B cell (primary cell): ENCODE data around the gene KCTD20. TPM values are rescaled to one million over a fixed set of nuclear protein-coding genes. Genes with fewer than 3 reads are reported as not detected.

Experiments
- ATAC-seq: fragments of 200-7000 bp; cut with Tn5 transposase; one replicate; pipeline ENCODE4 v1.10.0; 2021; ENCODE audit warnings: low read depth, mild to moderate bottlenecking, moderate number of reproducible peaks, moderate library complexity
- CTCF ChIA-PET: fragments of 350-600 bp; sonication (Branson Sonifier 250); formaldehyde crosslinking; loops from one replicate; lab custom pipeline; 2021; ENCODE audit warnings: antibody characterized with exemption, inconsistent platforms; lab: Charles Lee
- POLR2A ChIA-PET: fragments of 350-600 bp; sonication (Branson Sonifier 250); formaldehyde crosslinking; loops from one replicate; lab custom pipeline; 2021; ENCODE audit warnings: antibody characterized with exemption; lab: Charles Lee
- DNase-seq: peaks from one replicate; pipeline ENCODE4 v3.0.0; 2013
- H2AFZ ChIP-seq: 2 replicates; pipeline ENCODE4 v1.6.1; 2012; ENCODE audit warnings: mild to moderate bottlenecking, low read depth, low read length; ENCODE audit not compliant: insufficient read depth, poor library complexity, severe bottlenecking
- H3K27ac ChIP-seq, 2 donors: 1 replicate in 1 of 2; 2 replicates in 1 of 2; pipeline ENCODE4 v1.5.1; 2012 to 2013; ENCODE audit warnings: low read length in 2 of 2, mild to moderate bottlenecking in 2 of 2, moderate library complexity in 1 of 2
- H3K27me3 ChIP-seq, 4 experiments: fragments of 200-600 bp in 1 of 4; sonication (generic) in 1 of 4; replicated peaks in 1 of 4; 1 replicate in 2 of 4; 2 replicates in 2 of 4; pipeline versions ENCODE4 v1.6.1 to v1.7.0; 2013 to 2016; ENCODE audit warnings: low read length in 3 of 4, mild to moderate bottlenecking in 2 of 4, mixed read lengths in 1 of 4, moderate library complexity in 1 of 4; ENCODE audit not compliant: insufficient read depth in 4 of 4, control insufficient read depth in 3 of 4; ENCODE audit errors: control extremely low read depth in 1 of 4
- H3K36me3 ChIP-seq, 2 experiments: replicated peaks in 1 of 2; 1 replicate in 1 of 2; 2 replicates in 1 of 2; pipeline versions ENCODE4 v1.6.1 to v1.7.1; 2013; ENCODE audit warnings: low read length in 1 of 2; ENCODE audit not compliant: insufficient read depth in 2 of 2, control insufficient read depth in 1 of 2; ENCODE audit errors: control extremely low read depth in 1 of 2, extremely low read depth in 1 of 2
- H3K4me1 ChIP-seq, 2 donors: fragments of 200-600 bp in 1 of 2; sonication (generic) in 1 of 2; 1 replicate in 1 of 2; 2 replicates in 1 of 2; pipeline versions ENCODE4 v1.5.1 to v1.6.1; 2013 to 2017; ENCODE audit warnings: low read length in 2 of 2; ENCODE audit not compliant: control insufficient read depth in 2 of 2, insufficient read depth in 2 of 2
- H3K4me2 ChIP-seq: replicated peaks from 2 replicates; pipeline ENCODE3; 2012; ENCODE audit warnings: mild to moderate bottlenecking, low read depth, low read length; ENCODE audit not compliant: poor library complexity, severe bottlenecking
- H3K4me3 ChIP-seq, 5 experiments: fragments of 200-600 bp in 1 of 5; sonication (generic) in 1 of 5; 1 replicate in 3 of 5; 2 replicates in 2 of 5; pipeline versions ENCODE4 v1.5.1 to v1.7.0; 2011 to 2016; ENCODE audit warnings: low read length in 4 of 5, mild to moderate bottlenecking in 4 of 5, low read depth in 2 of 5, control low read depth in 1 of 5, moderate library complexity in 1 of 5; ENCODE audit not compliant: insufficient read depth in 1 of 5; ENCODE audit errors: control extremely low read depth in 1 of 5, extremely low read depth in 1 of 5
- H3K79me2 ChIP-seq: fragments of 200-600 bp; sonication (generic); one replicate; pipeline ENCODE4 v1.6.0; 2016; ENCODE audit warnings: low read length; ENCODE audit not compliant: control insufficient read depth, insufficient read depth
- H3K9ac ChIP-seq: fragments of 200-600 bp; sonication (generic); 2 replicates; pipeline ENCODE4 v1.6.1; 2017; ENCODE audit warnings: mild to moderate bottlenecking, low read length, moderate library complexity
- H3K9me3 ChIP-seq, 3 donors: one replicate each; pipeline versions ENCODE4 v1.6.1 to v1.7.1; 2013; ENCODE audit warnings: low read length in 2 of 3; ENCODE audit not compliant: control insufficient read depth in 2 of 3, insufficient read depth in 1 of 3; ENCODE audit errors: control extremely low read depth in 1 of 3
- H4K20me1 ChIP-seq: 2 replicates; pipeline ENCODE4 v1.6.0; 2012; ENCODE audit warnings: mild to moderate bottlenecking, low read length; ENCODE audit not compliant: insufficient read depth, control insufficient read depth, poor library complexity, severe bottlenecking
- H3K27ac Mint-ChIP-seq: one replicate; pipeline ENCODE4 v1.8.0; 2021; ENCODE audit warnings: mixed read lengths
- H3K27me3 Mint-ChIP-seq: one replicate; pipeline ENCODE4 v1.8.0; 2021; ENCODE audit warnings: mixed read lengths
- H3K4me1 Mint-ChIP-seq: one replicate; pipeline ENCODE4 v1.8.0; 2021; ENCODE audit warnings: mixed read lengths
- H3K4me3 Mint-ChIP-seq: one replicate; pipeline ENCODE4 v1.8.0; 2021; ENCODE audit warnings: mixed read lengths
- H3K9me3 Mint-ChIP-seq: one replicate; pipeline ENCODE4 v1.8.0; 2022; ENCODE audit warnings: mixed read lengths; ENCODE audit not compliant: insufficient read depth
- CTCF ChIP-seq: fragments of 200-600 bp; IDR thresholded peaks from one replicate; pipeline ENCODE4 v1.8.0; 2022; ENCODE audit warnings: antibody characterized with exemption, mild to moderate bottlenecking
- EZH2 ChIP-seq: IDR thresholded peaks from 2 replicates; pipeline ENCODE4 v1.6.1; 2012; ENCODE audit warnings: borderline replicate concordance, low read depth, mild to moderate bottlenecking, moderate library complexity, low read length; ENCODE audit not compliant: insufficient read depth, poor library complexity, severe bottlenecking
- WGBS: methylation state at CpG from one replicate; pipeline ENCODE4 v1.1.5; 2013; ENCODE audit warnings: missing lambda C conversion rate; ENCODE audit not compliant: insufficient coverage; 5-methylcytosine and 5-hydroxymethylcytosine counted together
- intact Hi-C: fragments of 100-400 bp; cut with micrococcal nuclease; formaldehyde crosslinking; loops from one replicate; pipeline ENCODE4 v1.10.0; 2022
- polyA plus RNA-seq: library from polyadenylated mRNA; depleted of rRNA; stranded (reverse); fragments of >200 nt; gene quantifications from 2 replicates; pipeline ENCODE4 v1.2.3, GENCODE V29; 2012
- total RNA-seq, 2 donors: library from RNA; stranded (reverse); fragments of 120-200 nt in 1 of 2; gene quantifications; 1 replicate in 1 of 2; 2 replicates in 1 of 2; pipeline versions ENCODE4 v1.2.3 to v1.2.4, GENCODE V29; 2013 to 2022

The KCTD20 gene
- total and polyA plus RNA-seq, 2 donors (not counting 1 experiment from before 2014, with no cell fraction given) = 19.5 to 37.5 TPM

- H4K20me1 ChIP-seq = peaks cover 6% of the 10 kb centered on the region
- no peaks in the 10 kb centered on the region for H3K9me3 Mint-ChIP-seq
- H3K27me3 Mint-ChIP-seq = no peaks in the 10 kb centered on the region
- TF ChIP-seq CTCF = no peak
- no peak for TF ChIP-seq EZH2
- intact Hi-C loops = loop anchor here (10.0 kb wide), 1 partner anchor 92 kb away; no protein-coding TSS in a partner anchor
- H3K4me1 Mint-ChIP-seq = no peaks in the 10 kb centered on the region
- ChIA-PET CTCF (interaction anchor here (0.5 to 1.2 kb wide), 2 partner anchors 94 to 131 kb away, joined by 3 read pairs; no protein-coding TSS in a partner anchor), POLR2A (interaction anchor here (0.6 kb wide), 1 partner anchor 37 kb away, joined by 5 read pairs; no protein-coding TSS in a partner anchor)
- H3K27ac Mint-ChIP-seq = no peak overlapping the region
- no peak overlapping the region for H2AFZ ChIP-seq
- no peaks in the 10 kb centered on the region for H3K79me2 ChIP-seq
- no peaks in the 10 kb centered on the region for H3K4me1 ChIP-seq
- H3K4me2 ChIP-seq = no peak overlapping the region
- H3K36me3 ChIP-seq = peaks cover 4 to 88% of the 10 kb centered on the region in 2 experiments
- 100% methylated on average over 2 of the region's 4 CpGs for WGBS
- ATAC-seq = no peak
- no peak for DNase-seq
- H3K4me3 ChIP-seq = no peak overlapping the region
- no peak overlapping the region for H3K9ac ChIP-seq
- no peaks in the 10 kb centered on the region for H3K9me3 ChIP-seq
- H3K4me3 Mint-ChIP-seq = no peak overlapping the region
- no peaks in the 10 kb centered on the region for H3K27me3 ChIP-seq
- H3K27ac ChIP-seq = no peak overlapping the region
These were observed 73.8 kb downstream of the KCTD20 start for GRCh38 chr6:36516559-36516958.

- no peaks in the 10 kb centered on the region for H3K79me2 ChIP-seq
- peaks cover 6% of the 10 kb centered on the region for H4K20me1 ChIP-seq
- Mint-ChIP-seq H3K4me1 (no peaks in the 10 kb centered on the region), H3K9me3 (no peaks in the 10 kb centered on the region), H3K4me3 (no peak overlapping the region), H3K27me3 (no peaks in the 10 kb centered on the region), H3K27ac (no peak overlapping the region)
- ATAC-seq (no peak), DNase-seq (no peak)
- no peak overlapping the region for H3K4me3 ChIP-seq
- H3K27me3 ChIP-seq = no peaks in the 10 kb centered on the region
- H2AFZ ChIP-seq = no peak overlapping the region
- no peak overlapping the region for H3K27ac ChIP-seq
- no peak overlapping the region for H3K4me2 ChIP-seq
- H3K9ac ChIP-seq = no peak overlapping the region
- peaks cover 4 to 91% of the 10 kb centered on the region in 2 experiments for H3K36me3 ChIP-seq
- ChIA-PET POLR2A (interaction anchor here (0.6 kb wide), 1 partner anchor 37 kb away, joined by 5 read pairs; no protein-coding TSS in a partner anchor), CTCF (interaction anchor here (0.5 to 1.2 kb wide), 2 partner anchors 94 to 131 kb away, joined by 3 read pairs; no protein-coding TSS in a partner anchor)
- H3K9me3 ChIP-seq = no peaks in the 10 kb centered on the region
- H3K4me1 ChIP-seq = no peaks in the 10 kb centered on the region
- intact Hi-C loops = loop anchor here (10.0 kb wide), 1 partner anchor 92 kb away; no protein-coding TSS in a partner anchor
- TF ChIP-seq CTCF (no peak), EZH2 (no peak)
These were observed 74.2 kb downstream of the KCTD20 start for GRCh38 chr6:36516988-36517387.
